HG03558 (cell line): ENCODE results near the gene C3AR1.
"Not testable (repeated sequence)": the region's sequence is repeated elsewhere in the genome, so short reads cannot be mapped to it uniquely, and the experiment has no call there.

Experiments used
- ATAC-seq: cut with Tn5 transposase; IDR thresholded peaks from one replicate; pipeline ENCODE4 v1.9.1; 2021; ENCODE audit warnings: moderate number of reproducible peaks; ENCODE audit not compliant: unreplicated experiment; ENCODE audit errors: extremely low read depth

Gene C3AR1

GRCh38 chr12:8065991-8066594, at the start of gene C3AR1:
TSS of gene C3AR1 (minus strand) at chr12:8066359. CDS start at chr12:8060185, 6,174 bp downstream.
- no peak for ATAC-seq

- not testable (repeated sequence) for ATAC-seq
These were observed 47.0 kb upstream of the C3AR1 start for GRCh38 chr12:8113117-8113516.

DNA sequence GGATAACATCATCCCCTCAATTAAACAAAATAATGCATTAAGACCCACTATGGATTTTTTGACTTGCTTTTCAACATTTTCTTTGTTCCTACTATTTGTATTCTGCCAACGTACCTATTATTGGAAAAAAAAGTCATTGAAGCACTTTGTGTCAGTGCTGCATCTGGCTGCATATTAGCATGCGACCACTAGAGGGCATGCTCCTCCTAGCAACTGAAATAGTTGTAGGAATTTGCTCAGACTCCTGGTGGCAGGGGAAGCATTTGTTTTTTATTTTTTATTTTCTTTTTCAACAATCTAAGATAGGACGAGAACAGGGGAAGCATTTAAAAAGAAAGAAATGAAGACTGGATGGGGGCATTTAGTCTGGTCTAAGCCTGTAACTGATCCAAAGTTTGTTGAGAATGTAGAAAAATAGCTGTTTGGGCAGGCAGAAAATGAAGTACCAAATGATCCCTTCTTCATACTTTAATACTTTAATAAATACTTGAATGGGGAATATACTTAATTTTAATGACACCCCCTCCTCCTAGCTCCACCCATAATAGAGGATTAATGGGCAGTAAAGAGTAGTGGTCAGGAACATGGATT, 42.7 kb upstream of the C3AR1 start:
- ATAC-seq = no peak

- no peak for ATAC-seq
These were observed 33.1 kb upstream of the C3AR1 start for GRCh38 chr12:8099235-8099634.

DNA sequence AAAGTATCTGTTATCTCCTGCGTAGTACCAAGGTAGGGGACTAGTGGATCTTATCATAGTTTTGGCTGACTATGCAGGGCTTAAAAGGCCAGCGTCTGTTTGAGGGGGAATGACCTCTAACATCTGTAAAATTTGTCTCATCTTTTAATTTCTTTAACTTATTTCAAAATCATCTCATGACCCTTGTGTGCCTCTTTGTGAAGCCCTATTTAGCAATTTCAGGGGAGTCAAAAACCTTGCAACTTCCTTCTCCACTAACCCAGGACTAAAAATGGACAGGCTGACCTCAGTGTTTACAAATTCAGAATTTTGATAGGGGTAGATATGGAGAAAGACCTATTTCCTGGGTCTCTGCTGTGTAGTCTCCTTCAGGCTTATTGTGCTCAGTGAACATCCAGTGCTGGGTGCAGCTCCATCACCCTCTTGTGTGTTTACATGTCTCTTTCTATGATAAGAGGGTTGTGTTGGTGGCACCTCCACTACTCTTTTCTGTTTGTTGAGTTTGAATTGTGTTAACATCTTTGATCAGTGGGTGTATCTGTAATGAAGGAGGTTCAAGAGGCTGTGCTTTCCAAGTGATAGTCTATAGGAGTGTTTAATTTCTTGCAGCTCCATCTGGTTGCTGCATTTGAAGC, 30.2 kb upstream of the C3AR1 start:
- ATAC-seq = no peak

DNA sequence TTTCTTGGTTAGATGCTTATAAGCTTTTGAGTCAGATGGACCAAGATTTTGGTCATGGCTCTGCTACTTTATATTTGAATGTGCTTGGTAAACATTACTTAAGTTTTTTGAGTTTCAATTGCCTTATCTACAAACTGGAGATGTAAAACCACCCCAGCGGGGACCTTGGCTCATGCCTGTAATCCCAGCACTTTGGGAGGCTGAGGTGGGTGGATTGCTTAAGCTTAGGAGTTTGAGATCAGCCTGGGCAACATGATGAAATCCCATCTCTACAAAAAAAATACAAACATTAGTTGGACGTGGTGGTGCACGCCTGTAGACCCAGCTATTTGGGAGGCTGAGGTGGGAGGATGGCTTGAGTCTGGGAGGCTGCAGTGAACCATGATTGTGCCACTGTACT, 27.1 kb upstream of the C3AR1 start:
- ATAC-seq = no peak

DNA sequence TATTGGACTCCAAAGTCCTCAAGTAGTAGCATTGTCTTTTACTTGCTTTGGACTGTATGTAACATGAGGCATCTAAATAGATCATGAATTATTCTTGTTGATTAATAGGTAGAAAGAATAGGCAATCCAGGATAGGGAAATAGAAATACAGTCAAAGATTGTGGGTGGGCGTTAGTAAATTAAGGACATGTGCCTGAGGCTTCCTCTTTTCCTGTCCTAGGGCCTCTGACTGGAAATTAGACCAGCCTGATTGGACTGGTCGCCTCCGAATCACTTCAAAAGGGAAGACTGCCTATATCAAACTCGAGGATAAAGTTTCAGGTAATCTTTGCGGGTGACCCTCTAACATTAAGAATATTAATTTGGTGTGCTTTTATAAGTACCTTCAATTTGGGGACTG, 23.6 kb upstream of the C3AR1 start:
- no peak for ATAC-seq

DNA sequence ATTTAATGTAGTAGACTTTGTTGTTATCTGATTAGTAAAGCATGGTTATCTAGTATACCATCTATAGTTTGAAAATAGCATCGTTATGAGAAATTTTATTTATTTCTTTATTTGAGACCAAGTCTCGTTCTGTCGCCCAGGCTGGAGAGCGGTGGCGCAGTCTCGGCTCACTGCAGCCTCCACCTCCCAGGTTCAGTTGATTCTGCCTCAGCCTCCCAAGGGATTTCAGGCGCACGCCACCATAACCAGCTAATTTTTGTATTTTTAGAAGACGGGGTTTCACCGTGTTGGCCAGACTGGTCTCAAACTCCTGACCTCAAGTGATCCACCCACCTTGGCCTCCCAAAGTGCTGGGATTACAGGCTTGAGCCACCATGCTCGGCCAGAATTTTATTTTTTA, 23.1 kb upstream of the C3AR1 start:
- ATAC-seq = not testable (repeated sequence)

- no peak for ATAC-seq
These were observed 22.4 kb upstream of the C3AR1 start for GRCh38 chr12:8088574-8088973.

DNA sequence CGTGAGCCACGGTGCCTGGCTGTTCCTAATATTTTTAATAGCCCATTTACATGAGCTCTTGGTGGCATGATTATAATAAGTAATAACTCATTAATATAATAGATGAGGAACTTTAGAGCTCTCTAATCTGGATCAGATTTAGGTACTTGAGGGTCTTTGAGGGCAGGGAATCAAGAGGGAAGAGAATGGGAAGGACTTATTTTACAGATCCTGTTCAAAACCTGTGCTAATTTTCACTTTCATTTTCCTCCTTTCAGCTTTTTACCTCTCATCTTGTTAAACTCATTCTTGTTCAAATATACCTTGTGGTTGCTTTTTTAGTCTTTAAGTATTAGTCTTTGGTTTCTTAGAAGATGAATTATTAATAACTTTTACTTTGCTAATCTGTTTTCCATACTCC, 21.5 kb upstream of the C3AR1 start:
- no peak for ATAC-seq

DNA sequence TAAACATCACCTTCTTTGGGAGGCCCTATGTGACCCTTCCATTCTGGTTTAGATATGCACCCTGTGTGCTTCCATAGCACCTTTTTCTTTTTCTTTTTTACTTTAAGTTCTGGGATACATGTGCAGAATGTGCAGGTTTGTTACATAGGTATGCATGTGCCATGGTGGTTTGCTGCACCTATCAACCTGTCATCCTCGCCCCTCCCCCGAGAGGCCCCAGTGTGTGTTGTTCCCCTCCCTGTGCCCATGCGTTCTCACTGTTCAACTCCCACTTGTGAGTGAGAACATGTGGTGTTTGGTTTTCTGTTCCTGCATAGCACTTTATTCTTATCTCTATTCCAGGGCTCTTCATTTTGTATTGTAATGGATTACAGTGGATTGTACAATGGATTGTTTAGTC, 18.2 kb upstream of the C3AR1 start:
- ATAC-seq = not testable (repeated sequence)

- ATAC-seq = no peak
These were observed 16.6 kb upstream of the C3AR1 start for GRCh38 chr12:8082808-8083100.

DNA sequence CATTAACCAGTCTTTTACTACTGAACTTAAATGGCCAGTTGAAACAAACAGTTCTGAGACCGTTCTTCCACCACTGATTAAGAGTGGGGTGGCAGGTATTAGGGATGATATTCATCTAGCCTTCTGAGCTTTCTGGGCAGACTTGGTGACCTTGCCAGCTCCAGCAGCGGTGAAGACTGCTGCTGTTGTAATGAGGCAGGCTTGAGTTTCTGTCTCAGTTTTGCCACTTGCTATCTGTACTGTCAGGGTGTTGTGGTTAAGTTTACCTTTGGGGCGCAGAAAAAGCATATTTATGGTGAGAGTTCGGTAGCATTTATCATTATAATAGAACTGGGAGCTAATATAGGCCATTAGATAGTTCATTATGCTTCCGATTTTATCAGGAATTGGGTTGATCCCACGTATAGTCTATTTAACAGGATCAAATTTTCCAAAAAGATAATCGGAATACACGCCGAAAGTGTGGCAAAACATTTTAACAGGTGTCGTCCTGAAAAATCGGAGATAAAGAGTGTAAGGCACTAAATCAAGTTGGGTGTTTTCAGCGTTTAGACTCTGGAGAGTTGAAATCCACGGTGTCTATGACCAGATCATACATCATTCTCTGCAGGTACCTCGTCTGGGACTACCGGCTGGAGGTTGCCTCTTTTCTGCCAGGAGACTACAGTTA, 15.2 kb upstream of the C3AR1 start:
- no peak for ATAC-seq

GRCh38 chr12:8080120-8080519, 14.0 kb upstream of the C3AR1 start:
- ATAC-seq = no peak

DNA sequence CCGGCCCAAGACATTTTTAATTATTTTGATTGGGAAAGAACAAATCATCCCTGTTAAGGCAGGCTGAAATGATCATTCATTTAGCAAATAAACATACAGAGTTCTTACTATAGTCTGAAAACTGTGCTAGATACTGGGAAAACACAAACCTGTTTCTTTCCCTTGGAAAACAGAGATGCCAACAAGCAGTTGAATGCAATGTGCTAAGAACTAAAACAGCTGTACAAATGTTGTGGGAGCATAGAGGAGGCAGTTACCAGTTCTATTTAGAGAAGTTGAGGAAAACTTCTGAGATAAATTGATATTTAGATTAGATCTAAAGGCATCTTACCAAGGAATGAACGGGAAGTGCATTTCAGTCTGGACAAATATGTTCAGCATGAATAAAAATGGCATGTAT, 12.8 kb upstream of the C3AR1 start:
- no peak for ATAC-seq

DNA sequence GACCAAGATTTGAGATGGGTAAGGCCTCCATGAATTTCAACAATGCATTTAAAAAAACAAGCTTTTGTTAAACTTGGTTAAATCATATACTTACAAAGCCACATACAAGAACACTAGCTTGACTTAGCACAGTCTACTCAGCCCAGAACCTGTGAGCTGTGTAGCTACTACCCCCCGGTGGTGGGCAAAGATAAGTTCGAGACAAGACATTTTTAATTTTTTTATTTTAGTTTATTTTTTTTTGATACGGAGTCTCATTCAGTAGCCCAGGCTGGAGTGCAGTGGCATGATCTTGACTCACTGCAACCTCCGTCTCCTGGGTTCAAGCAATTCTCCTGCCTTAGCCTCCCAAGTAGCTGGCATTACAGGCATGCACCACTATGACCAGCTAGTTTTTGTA, 12.2 kb upstream of the C3AR1 start:
- ATAC-seq = no peak

GRCh38 chr12:8077207-8077606, 11.0 kb upstream of the C3AR1 start:
- ATAC-seq = no peak

DNA sequence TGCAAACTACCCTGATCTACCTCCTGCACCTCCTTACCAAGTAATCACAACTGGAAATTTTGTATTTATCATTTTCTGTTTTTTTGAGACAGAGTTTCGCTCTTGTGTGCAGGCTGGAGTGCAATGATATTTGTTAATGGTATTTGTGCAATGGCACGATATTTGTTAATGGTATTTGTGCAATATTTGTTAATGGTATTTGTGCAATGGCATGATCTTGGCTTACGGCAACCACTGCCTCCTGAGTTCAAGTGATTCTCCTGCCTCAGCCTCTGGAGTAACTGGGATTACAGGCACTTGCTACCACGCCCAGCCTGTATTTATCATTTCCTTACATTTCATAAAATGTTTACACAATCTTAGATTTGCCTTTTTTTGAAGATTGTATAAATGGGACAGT, 10.2 kb upstream of the C3AR1 start:
- no peak for ATAC-seq

DNA sequence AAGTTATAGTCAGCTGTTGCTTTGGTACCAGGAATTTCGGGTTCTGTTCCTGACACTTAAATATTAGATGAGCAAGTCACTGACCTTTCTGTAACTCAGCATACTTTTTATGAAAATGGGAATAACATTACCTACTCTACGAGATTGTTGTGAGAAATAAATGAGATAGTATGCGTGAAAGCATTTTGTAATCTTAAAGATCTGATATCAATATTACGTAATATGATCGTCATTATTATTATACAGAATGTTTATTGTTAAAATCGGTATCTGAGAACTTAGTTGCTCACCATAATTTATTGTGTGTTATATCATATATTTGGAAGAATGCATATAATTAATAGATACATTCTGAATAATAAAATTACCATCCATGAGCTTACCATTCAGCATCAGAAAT, 9.8 kb upstream of the C3AR1 start:
- ATAC-seq = no peak

DNA sequence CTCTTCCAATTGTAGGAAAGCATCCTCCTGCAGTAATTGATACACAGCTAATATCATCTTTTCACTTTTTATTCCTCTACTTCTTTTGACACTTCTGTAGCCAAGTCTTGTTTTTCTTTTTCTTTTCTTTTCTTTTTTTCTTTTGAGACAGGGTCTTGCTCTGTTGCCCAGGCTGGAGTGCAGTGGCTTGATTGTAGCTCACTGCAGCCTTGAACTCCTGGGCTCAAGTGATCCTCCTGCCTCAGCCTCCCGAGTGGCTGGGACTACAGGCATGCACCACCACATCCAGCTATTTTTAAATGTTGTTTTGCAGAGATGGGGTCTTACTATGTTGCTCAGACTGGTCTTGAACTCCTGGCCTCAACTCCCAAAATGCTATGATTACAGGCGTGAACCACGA, 5.7 kb upstream of the C3AR1 start:
- ATAC-seq = not testable (repeated sequence)

DNA sequence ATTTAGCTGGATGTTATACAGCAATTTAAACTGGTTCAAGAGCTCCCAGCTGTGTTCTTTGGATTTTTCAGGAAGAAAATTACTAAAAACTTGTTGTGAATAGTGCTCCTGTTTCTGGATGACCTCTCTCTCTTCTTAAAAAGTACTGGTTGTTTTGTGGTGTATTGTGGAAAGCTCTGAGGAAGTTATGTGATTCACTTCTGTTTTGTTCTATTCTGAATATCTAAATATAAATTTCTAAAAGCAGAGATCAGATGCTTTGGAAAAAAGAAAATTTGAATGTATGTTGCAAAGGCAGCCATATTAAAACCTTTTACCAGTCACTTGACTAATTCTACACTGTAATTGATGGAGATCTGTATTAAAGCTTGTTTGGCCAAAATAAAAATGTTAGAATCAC, 3.4 kb upstream of the C3AR1 start:
- ATAC-seq = no peak

GRCh38 chr12:8064131-8064530, 2.0 kb downstream of the C3AR1 start:
- no peak for ATAC-seq
